H9 (cell line): ENCODE results near the gene KRTAP21-3. TPM values are rescaled to one million over a fixed set of nuclear protein-coding genes. Genes with fewer than 3 reads are reported as not detected.
A peak's percentile ranks its signal among the peaks of the same experiment; 100 is the strongest.

Source experiments
- DNase-seq: peaks from one replicate; pipeline ENCODE4 v3.0.0-alpha.2; 2017
- H2AFZ ChIP-seq: one replicate; pipeline ENCODE4 v1.6.1; 2013; ENCODE audit warnings: mild to moderate bottlenecking, low read length, control low read depth, moderate library complexity
- H2AK5ac ChIP-seq: 2 replicates; pipeline ENCODE4 v1.6.1; 2013; ENCODE audit warnings: low read length, control low read depth, mixed read lengths; ENCODE audit not compliant: insufficient read length
- H2BK120ac ChIP-seq: one replicate; pipeline ENCODE4 v1.6.1; 2013; ENCODE audit warnings: low read depth, mild to moderate bottlenecking, low read length, control low read depth, inconsistent platforms; ENCODE audit not compliant: poor library complexity, severe bottlenecking
- H2BK12ac ChIP-seq: 2 replicates; pipeline ENCODE4 v1.6.1; 2013; ENCODE audit warnings: low read length, control low read depth, mixed read lengths, low read depth; ENCODE audit not compliant: insufficient read length
- H2BK15ac ChIP-seq: 2 replicates; pipeline ENCODE4 v1.6.1; 2013; ENCODE audit warnings: low read depth, low read length, control low read depth
- H2BK20ac ChIP-seq: one replicate; pipeline ENCODE4 v1.6.1; 2013; ENCODE audit warnings: low read depth, mild to moderate bottlenecking, low read length, control low read depth, inconsistent platforms; ENCODE audit not compliant: poor library complexity, severe bottlenecking
- H2BK5ac ChIP-seq: 2 replicates; pipeline ENCODE4 v1.6.1; 2013; ENCODE audit warnings: low read length, control low read depth, mixed read lengths; ENCODE audit not compliant: insufficient read length
- H3K14ac ChIP-seq: 2 replicates; pipeline ENCODE4 v1.6.1; 2013; ENCODE audit warnings: low read length, control low read depth; ENCODE audit not compliant: insufficient read depth
- H3K18ac ChIP-seq: 2 replicates; pipeline ENCODE4 v1.6.1; 2013; ENCODE audit warnings: low read depth, mild to moderate bottlenecking, mixed read lengths, low read length, control low read depth; ENCODE audit not compliant: insufficient read length
- H3K23ac ChIP-seq: 2 replicates; pipeline ENCODE4 v1.6.1; 2013; ENCODE audit warnings: low read length, control low read depth, mixed read lengths, low read depth; ENCODE audit not compliant: insufficient read length
- H3K23me2 ChIP-seq: 2 replicates; pipeline ENCODE4 v1.6.1; 2013; ENCODE audit warnings: low read depth, mild to moderate bottlenecking, mixed read lengths, low read length, control low read depth; ENCODE audit not compliant: insufficient read length, poor library complexity, severe bottlenecking
- H3K27ac ChIP-seq: 2 replicates; pipeline ENCODE4 v1.5.1; 2013; ENCODE audit warnings: low read length, control low read depth, mixed read lengths, low read depth; ENCODE audit not compliant: insufficient read length
- H3K27me3 ChIP-seq: 2 replicates; pipeline ENCODE4 v1.6.1; 2013; ENCODE audit warnings: low read length, control low read depth, inconsistent platforms; ENCODE audit not compliant: insufficient read depth
- H3K4ac ChIP-seq: 2 replicates; pipeline ENCODE4 v1.6.1; 2013; ENCODE audit warnings: low read depth, mild to moderate bottlenecking, control low read depth, inconsistent platforms, low read length, moderate library complexity
- H3K4me1 ChIP-seq: 2 replicates; pipeline ENCODE4 v1.6.1; 2013; ENCODE audit warnings: low read length, control low read depth, inconsistent platforms; ENCODE audit not compliant: insufficient read depth
- H3K4me2 ChIP-seq: 2 replicates; pipeline ENCODE4 v1.6.1; 2013; ENCODE audit warnings: low read length, control low read depth, mixed read lengths; ENCODE audit not compliant: insufficient read length, insufficient read depth
- H3K56ac ChIP-seq: 2 replicates; pipeline ENCODE4 v1.6.1; 2013; ENCODE audit warnings: low read depth, mild to moderate bottlenecking, mixed read lengths, low read length, control low read depth; ENCODE audit not compliant: insufficient read length
- H3K79me1 ChIP-seq: 2 replicates; pipeline ENCODE4 v1.6.1; 2013; ENCODE audit warnings: low read depth, mild to moderate bottlenecking, moderate library complexity, low read length, control low read depth, inconsistent platforms; ENCODE audit not compliant: insufficient read depth, poor library complexity, severe bottlenecking
- H3K79me2 ChIP-seq: 2 replicates; pipeline ENCODE4 v1.6.1; 2013; ENCODE audit warnings: low read length, control low read depth, inconsistent platforms; ENCODE audit not compliant: insufficient read depth
- H3K9ac ChIP-seq: 2 replicates; pipeline ENCODE4 v1.6.1; 2013; ENCODE audit warnings: low read length, control low read depth, mixed read lengths; ENCODE audit not compliant: insufficient read length; ENCODE audit errors: extremely low read depth
- H3K9me3 ChIP-seq: one replicate; pipeline ENCODE4 v1.6.1; 2013; ENCODE audit warnings: low read depth, low read length, inconsistent platforms; ENCODE audit not compliant: control insufficient read depth
- H3T11ph ChIP-seq: one replicate; pipeline ENCODE4 v1.6.1; 2013; ENCODE audit warnings: mild to moderate bottlenecking, low read length, control low read depth, inconsistent platforms
- H4K20me1 ChIP-seq: one replicate; pipeline ENCODE4 v1.6.1; 2013; ENCODE audit not compliant: control insufficient read depth, insufficient read length, insufficient read depth
- H4K5ac ChIP-seq: 2 replicates; pipeline ENCODE4 v1.6.1; 2013; ENCODE audit warnings: low read depth, mild to moderate bottlenecking, mixed read lengths, low read length, control low read depth; ENCODE audit not compliant: insufficient read length
- H4K8ac ChIP-seq: replicated peaks from 2 replicates; pipeline ENCODE4 v1.6.1; 2013; ENCODE audit warnings: low read length, control low read depth, mixed read lengths, low read depth; ENCODE audit not compliant: insufficient read length
- H4K91ac ChIP-seq: 2 replicates; pipeline ENCODE4 v1.6.1; 2013; ENCODE audit warnings: low read depth, mild to moderate bottlenecking, moderate library complexity, mixed read lengths, low read length, control low read depth; ENCODE audit not compliant: insufficient read length
- H3K27ac Mint-ChIP-seq, 3 experiments: 2 replicates in 2 of 3; 3 replicates in 1 of 3; pipeline ENCODE4 v1.8.0; 2020 to 2021; ENCODE audit warnings: mixed read lengths in 3 of 3, mild to moderate bottlenecking in 1 of 3, moderate library complexity in 1 of 3
- H3K27me3 Mint-ChIP-seq: 2 replicates; pipeline ENCODE4 v1.8.0; 2021; ENCODE audit warnings: low read depth, mild to moderate bottlenecking, moderate library complexity, mixed read lengths
- H3K36me3 Mint-ChIP-seq, 3 experiments: 2 replicates in 2 of 3; 3 replicates in 1 of 3; pipeline ENCODE4 v1.8.0; 2020 to 2021; ENCODE audit warnings: low read depth in 3 of 3, mixed read lengths in 3 of 3; ENCODE audit not compliant: insufficient read depth in 1 of 3
- H3K4me1 Mint-ChIP-seq, 2 experiments: 2 replicates each; pipeline ENCODE4 v1.8.0; 2020; ENCODE audit warnings: mixed read lengths in 2 of 2
- H3K4me3 Mint-ChIP-seq, 2 experiments: 2 replicates in 1 of 2; 3 replicates in 1 of 2; pipeline ENCODE4 v1.8.0; 2020 to 2021; ENCODE audit warnings: mild to moderate bottlenecking in 2 of 2, mixed read lengths in 2 of 2, moderate library complexity in 1 of 2
- H3K9me3 Mint-ChIP-seq, 2 experiments: 2 replicates in 1 of 2; 3 replicates in 1 of 2; pipeline ENCODE4 v1.8.0; 2020; ENCODE audit warnings: mild to moderate bottlenecking in 2 of 2, mixed read lengths in 2 of 2, moderate library complexity in 1 of 2
- WGBS: extraction: QIAGEN DNeasy Blood & Tissue Kit; methylation state at CpG from one replicate; pipeline ENCODE4 v1.1.7; 2013; ENCODE audit warnings: missing lambda C conversion rate, low lambda C conversion rate, mixed read lengths; ENCODE audit not compliant: insufficient read length; ENCODE audit errors: extremely low coverage; 5-methylcytosine and 5-hydroxymethylcytosine counted together
- total RNA-seq: library from RNA; stranded (reverse); gene quantifications from 2 replicates; pipeline ENCODE4 v1.2.1, GENCODE V29; 2021
- TF ChIP-seq, protein P1 (sequence below): fragments of 200-600 bp; sonication (generic); conservative IDR thresholded peaks from 3 replicates; pipeline ENCODE4 v1.8.0; 2021; ENCODE audit warnings: antibody characterized with exemption, mild to moderate bottlenecking

KRTAP21-3 gene
- total RNA-seq, 1 experiment from 2014 or later: not detected

DNA sequence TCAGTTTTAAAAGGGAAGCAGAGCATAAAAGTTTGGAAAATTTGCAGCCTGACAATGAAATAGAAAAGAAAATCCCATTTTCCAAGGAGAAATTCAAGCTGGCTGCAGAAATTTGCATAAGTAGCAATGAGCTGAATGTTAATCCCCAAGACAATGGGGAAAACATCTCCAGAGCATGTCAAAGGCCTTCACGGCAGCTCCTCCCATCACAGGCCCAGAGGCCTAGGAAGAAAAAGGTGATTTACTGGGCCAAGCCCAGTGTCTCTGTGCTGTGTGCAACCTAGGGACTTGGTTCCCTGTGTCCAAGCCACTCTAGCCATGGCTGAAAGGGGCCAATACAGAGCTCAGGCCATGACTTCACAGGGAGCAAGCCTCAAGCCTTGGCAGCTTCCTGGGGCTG lies 49.8 kb downstream of the KRTAP21-3 start:
- no peaks in the 10 kb centered on the region; the same call in 1 of the 2 replicates for H3K27me3 Mint-ChIP-seq
- DNase-seq: no peak
- Histone ChIP-seq H3K27ac (no peak overlapping the region), H4K91ac (no peak overlapping the region), H2AFZ (no peak overlapping the region), H3K4me2 (no peak overlapping the region), H3K9me3 (no peaks in the 10 kb centered on the region), H2BK12ac (no peak overlapping the region), H3K79me1 (no peaks in the 10 kb centered on the region), H2AK5ac (no peak overlapping the region), H3K18ac (no peak overlapping the region), H3K79me2 (no peaks in the 10 kb centered on the region), H4K20me1 (no peaks in the 10 kb centered on the region), H3K23ac (no peak overlapping the region), H2BK20ac (no peak overlapping the region), H3K9ac (no peak overlapping the region), H3K23me2 (no peaks in the 10 kb centered on the region), H4K8ac (no peak overlapping the region), H2BK120ac (no peak overlapping the region), H4K5ac (no peak overlapping the region), H2BK5ac (no peak overlapping the region), H3K4ac (no peak overlapping the region), H2BK15ac (no peak overlapping the region), H3K56ac (no peak overlapping the region), H3K14ac (no peak overlapping the region), H3K4me1 (no peaks in the 10 kb centered on the region), H3T11ph (no peak overlapping the region), H3K27me3 (no peaks in the 10 kb centered on the region)
- TF ChIP-seq, protein P1, sequence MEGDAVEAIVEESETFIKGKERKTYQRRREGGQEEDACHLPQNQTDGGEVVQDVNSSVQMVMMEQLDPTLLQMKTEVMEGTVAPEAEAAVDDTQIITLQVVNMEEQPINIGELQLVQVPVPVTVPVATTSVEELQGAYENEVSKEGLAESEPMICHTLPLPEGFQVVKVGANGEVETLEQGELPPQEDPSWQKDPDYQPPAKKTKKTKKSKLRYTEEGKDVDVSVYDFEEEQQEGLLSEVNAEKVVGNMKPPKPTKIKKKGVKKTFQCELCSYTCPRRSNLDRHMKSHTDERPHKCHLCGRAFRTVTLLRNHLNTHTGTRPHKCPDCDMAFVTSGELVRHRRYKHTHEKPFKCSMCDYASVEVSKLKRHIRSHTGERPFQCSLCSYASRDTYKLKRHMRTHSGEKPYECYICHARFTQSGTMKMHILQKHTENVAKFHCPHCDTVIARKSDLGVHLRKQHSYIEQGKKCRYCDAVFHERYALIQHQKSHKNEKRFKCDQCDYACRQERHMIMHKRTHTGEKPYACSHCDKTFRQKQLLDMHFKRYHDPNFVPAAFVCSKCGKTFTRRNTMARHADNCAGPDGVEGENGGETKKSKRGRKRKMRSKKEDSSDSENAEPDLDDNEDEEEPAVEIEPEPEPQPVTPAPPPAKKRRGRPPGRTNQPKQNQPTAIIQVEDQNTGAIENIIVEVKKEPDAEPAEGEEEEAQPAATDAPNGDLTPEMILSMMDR: no peak
- no peak overlapping the region for H3K4me3 Mint-ChIP-seq
- H3K4me1 Mint-ChIP-seq: peaks cover 0 to 10% of the 10 kb centered on the region in 2 experiments; a peak in 2 of 4 replicates
- H3K9me3 Mint-ChIP-seq: peaks cover 11 to 30% of the 10 kb centered on the region in 2 experiments
- no CpG with 5 or more reads among the region's 1 CpG for WGBS
- H3K36me3 Mint-ChIP-seq: peaks cover 4 to 37% (median 22%) of the 10 kb centered on the region in 3 experiments; a peak in 6 of 7 replicates
- H3K27ac Mint-ChIP-seq: peak overlapping the region in 2 of 3 experiments; percentile 7 to 40; a peak in 2 of 7 replicates

Other genes with a start within 250 kb of the KRTAP21-3 start
- not detected in 2 replicates for gene KRTAP19-1, start 238.4 kb downstream of the KRTAP21-3 start, total RNA-seq
- gene KRTAP19-2, start 231.3 kb downstream of the KRTAP21-3 start, total RNA-seq: not detected in 2 replicates
- gene KRTAP19-3, start 226.8 kb downstream of the KRTAP21-3 start, total RNA-seq: not detected in 2 replicates
- not detected in 2 replicates for gene KRTAP19-4, start 221.6 kb downstream of the KRTAP21-3 start, total RNA-seq
- gene KRTAP19-5, start 216.6 kb downstream of the KRTAP21-3 start, total RNA-seq: not detected in 2 replicates
- gene KRTAP19-6, start 176.9 kb downstream of the KRTAP21-3 start, total RNA-seq: not detected in 2 replicates
- not detected in 2 replicates for gene KRTAP19-7, start 157.5 kb downstream of the KRTAP21-3 start, total RNA-seq
- not detected in 2 replicates for gene KRTAP22-2, start 128.4 kb downstream of the KRTAP21-3 start, total RNA-seq
- not detected in 2 replicates for gene KRTAP6-3, start 126.3 kb downstream of the KRTAP21-3 start, total RNA-seq
- not detected in 2 replicates for gene KRTAP6-2, start 119.9 kb downstream of the KRTAP21-3 start, total RNA-seq
- gene KRTAP22-1, start 117.7 kb downstream of the KRTAP21-3 start, total RNA-seq: not detected in 2 replicates
- not detected in 2 replicates for gene KRTAP6-1, start 104.8 kb downstream of the KRTAP21-3 start, total RNA-seq
- gene KRTAP20-1, start 102.4 kb downstream of the KRTAP21-3 start, total RNA-seq: not detected in 2 replicates
- not detected in 2 replicates for gene KRTAP20-4, start 98.2 kb downstream of the KRTAP21-3 start, total RNA-seq
- not detected in 2 replicates for gene KRTAP20-2, start 83.6 kb downstream of the KRTAP21-3 start, total RNA-seq
- gene KRTAP20-3, start 75.9 kb downstream of the KRTAP21-3 start, total RNA-seq: not detected in 2 replicates
- gene KRTAP21-2, start 28.5 kb upstream of the KRTAP21-3 start, total RNA-seq: not detected in 2 replicates
- gene KRTAP21-1, start 36.7 kb upstream of the KRTAP21-3 start, total RNA-seq: not detected in 2 replicates
- not detected in 2 replicates for gene KRTAP8-1, start 94.5 kb upstream of the KRTAP21-3 start, total RNA-seq
- not detected in 2 replicates for gene KRTAP7-1, start 111.0 kb upstream of the KRTAP21-3 start, total RNA-seq
- gene KRTAP11-1, start 162.8 kb upstream of the KRTAP21-3 start, total RNA-seq: not detected in 2 replicates